Embryonic facial prominence (tissue), 1 donor: ENCODE data around the gene SLC4A7.
"Not testable (repeated sequence)": the region's sequence is repeated elsewhere in the genome, so short reads cannot be mapped to it uniquely, and the experiment has no call there.

Experiments
- DNase-seq: peaks from one replicate; pipeline ENCODE4 v3.0.0-alpha.2; 2016; ENCODE audit errors: extremely low spot score

Gene SLC4A7

DNA sequence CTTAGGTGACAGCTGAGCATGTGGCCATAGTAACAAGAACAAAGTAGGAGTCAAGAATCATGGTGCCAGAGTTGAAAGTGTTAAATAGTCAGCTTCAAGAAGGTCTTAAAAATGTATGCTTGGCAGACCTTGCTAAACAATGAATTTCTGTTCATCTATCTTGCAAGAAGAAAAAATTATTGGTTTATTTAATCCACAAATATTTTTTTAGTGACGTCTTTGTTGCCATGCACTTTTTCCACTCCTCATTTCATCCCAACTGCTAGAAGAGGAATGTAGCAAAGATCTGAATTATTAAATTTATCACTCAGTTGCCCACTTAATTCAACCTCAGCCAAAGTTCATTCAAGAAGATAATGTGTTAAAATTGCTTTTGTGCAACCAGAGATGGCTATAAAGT is 3.2 kb upstream of the SLC4A7 start:
- no peak for DNase-seq

GRCh38 chr3:27486336-27486735 is 2.2 kb upstream of the SLC4A7 start:
- no peak for DNase-seq

DNA sequence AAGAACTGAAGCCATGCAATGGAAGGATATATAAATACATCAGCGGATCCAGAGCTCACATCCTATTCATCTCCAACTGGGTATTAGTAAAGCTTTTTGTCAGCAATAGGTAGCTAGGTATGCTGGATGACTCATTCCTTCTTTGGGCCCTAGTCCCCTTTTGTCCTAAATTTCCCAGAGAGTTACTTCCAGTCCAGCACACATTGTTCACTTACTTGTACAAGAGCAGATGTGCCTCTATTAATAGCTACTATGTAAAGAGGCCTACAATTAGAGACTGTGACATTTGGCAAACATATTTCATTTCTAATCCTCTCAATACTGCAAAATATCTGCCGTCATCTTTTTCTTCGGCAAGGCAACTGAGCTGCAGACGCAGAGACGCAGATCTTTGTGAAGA is 1.7 kb upstream of the SLC4A7 start:
- no peak for DNase-seq

DNA sequence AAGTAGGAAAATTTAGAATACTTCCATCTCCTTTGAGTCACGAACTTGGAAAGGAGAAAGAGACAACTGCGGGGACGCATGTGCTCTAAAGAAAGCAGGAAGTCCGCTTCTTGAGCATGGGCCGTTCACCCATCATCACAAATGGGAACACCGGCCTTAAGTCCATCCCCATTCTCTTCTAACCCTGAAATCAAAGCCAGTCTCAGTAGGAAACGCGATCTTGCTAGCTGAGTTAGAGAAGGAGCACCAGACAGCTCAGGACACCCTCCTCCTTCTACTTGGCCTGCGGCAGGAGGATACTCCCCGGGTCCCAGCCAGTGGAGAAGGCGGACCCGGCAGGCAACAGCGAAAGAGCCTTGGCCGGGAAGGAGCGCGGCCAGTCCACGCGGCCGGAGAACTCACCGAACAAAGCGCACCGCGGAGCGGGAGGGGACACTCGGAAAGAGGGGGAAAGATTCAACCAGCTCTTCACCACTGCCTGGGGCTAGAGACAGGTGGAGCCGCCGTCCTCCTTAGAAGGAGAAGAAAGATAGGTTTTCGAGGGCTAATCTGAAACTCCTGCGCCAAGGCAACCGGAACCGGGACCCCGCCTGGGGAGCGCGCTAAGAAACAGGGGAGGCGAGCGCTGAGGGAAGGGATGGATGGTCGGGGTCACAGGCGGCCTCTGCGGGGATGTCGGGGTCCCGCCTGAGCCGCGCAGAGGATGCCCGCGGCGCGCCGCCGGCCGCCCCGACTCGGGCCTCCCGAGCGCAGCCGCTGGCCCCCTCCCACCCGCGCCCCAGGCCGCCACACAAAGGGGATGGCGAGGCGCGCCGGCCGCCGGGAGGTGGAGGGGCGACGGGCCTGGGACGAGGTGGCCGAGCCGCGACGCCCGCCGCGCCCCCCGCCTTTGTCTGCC is 818 bp downstream of the SLC4A7 start:
- no peak for DNase-seq

DNA sequence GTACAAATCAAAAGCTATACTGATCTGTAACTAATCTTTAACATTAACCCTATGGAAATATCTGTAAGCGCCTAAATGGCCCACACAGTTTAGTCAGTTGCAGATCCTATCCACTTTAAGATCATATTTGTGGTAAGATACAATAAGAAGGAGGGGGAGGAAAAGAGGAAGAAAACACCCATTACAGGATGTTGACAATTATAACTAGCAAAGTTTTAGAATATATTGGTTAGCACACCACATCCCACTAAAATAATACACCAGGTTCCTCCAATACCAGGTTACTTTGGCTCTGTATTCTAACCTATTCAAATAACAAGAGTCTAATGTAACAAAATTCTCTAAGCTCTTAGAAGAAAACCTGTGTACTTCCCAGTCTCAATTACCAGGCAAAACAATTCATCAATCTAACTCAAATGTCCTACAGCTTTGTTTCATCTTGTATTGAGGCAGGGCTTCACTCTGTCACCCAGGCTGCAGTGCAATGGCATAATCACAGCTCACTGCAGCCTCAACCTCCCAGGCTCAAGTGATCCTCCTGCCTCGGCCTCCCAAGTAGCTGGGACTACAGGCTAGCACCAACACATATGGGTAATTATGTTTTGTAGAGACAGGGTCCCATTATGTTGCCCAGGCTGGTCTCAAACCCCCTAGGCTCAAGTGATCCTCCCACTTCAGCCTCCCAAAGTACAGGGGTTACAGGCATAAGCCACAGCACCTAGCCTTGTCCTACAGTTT is 4.2 kb downstream of the SLC4A7 start:
- no peak for DNase-seq

- DNase-seq: no peak
Observed at GRCh38 chr3:27471923-27472550, 12.1 kb downstream of the SLC4A7 start.

- DNase-seq: no peak
Observed at GRCh38 chr3:27468283-27468886, 15.8 kb downstream of the SLC4A7 start.

GRCh38 chr3:27467545-27467944 is 16.6 kb downstream of the SLC4A7 start:
- DNase-seq: no peak

DNA sequence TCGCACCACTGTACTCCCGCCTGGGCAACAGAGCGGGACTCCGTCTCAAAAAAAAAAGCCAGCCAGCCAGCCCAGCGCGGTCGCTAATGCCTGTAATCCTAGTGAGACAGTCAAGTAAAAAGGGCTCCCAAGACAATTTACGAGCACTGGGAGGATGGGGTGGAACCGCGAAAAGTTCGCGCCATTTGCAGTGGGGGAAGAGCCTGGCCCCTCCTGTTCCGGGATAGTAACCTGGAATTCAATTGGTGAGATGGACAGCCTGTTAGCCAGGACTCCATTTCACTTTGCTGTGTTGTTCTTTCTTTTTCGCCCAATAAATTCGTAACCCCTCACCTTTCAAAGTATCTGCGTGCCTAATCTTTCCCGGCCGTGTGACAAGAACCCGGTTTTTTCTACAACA is 19.5 kb downstream of the SLC4A7 start:
- no peak for DNase-seq

DNA sequence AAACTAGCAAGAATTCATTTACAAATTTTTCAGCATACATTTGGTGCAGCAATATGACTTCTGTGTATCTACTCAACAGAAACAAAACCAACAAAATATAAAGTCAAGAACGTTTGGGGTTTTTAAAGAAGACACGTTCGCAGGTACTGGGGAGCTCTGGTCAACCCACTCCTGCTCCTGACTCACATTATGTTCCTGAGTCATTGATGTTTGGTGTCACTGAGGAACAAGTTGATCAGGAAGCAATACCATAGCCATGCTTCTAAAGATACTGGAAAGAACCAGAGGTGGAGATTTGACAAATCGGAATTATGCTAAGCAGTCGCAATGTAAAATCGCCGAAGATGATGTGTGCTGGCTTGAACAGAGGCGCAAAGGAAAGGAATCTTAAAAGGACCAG is 22.0 kb downstream of the SLC4A7 start:
- no peak for DNase-seq

DNA sequence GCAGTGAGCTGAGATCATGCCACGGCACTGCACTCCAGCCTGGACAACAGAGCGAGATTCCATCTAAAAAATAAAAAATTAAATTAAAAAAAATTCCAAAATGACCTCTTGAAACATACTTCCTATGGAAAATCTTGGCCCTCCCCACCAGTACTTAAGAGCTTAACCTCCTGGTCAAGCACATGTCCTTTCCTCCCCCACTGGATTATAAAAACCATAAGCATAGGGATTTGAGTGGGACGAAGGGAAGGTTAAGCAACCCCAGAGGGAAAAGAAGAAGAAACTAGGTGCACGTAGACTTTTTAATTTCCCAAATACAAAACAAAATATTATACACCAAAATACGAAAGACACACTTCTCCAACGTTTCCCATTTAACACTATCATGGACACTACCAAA is 25.3 kb downstream of the SLC4A7 start:
- DNase-seq: no peak

DNA sequence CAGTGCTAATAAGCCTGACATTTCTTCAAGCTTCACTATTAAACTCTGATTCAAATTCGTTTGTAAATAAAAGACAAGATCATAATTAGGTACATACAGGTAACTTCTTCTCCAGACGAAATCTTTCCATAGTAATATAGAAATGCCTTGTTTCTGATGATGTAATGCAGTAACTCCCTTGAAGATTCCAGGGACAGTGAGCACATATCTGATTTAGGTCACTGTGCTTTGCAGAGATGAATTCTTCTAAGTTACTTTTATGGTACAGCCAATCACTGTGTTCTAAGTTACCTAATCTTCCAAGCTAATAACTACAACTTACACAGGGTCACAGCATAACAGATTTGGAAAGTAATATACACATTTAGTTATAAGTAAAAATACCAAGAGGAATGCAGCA is 27.6 kb downstream of the SLC4A7 start:
- DNase-seq: no peak

GRCh38 chr3:27454914-27455313 is 29.3 kb downstream of the SLC4A7 start:
- DNase-seq: no peak

DNA sequence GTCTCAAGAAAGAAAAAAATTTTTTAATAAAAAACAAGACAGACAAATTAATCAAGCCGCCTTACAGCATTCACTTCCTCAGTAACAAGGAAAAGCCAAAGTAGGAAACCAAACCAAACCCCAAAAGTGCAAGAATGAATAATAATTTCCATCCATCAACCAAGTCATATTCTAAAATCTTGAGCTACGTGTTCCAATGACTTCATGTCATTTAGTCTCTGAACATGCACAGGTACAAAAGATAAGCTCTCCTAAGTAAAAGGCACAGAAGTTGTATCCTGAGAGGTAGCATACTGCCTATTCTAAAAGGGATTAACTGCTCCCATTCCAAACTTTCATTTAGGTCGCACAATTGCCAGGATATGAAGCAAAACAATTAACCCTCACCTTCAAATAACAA is 29.7 kb downstream of the SLC4A7 start:
- DNase-seq: no peak

- no peak for DNase-seq
Observed at GRCh38 chr3:27452368-27453090, 31.7 kb downstream of the SLC4A7 start.

DNA sequence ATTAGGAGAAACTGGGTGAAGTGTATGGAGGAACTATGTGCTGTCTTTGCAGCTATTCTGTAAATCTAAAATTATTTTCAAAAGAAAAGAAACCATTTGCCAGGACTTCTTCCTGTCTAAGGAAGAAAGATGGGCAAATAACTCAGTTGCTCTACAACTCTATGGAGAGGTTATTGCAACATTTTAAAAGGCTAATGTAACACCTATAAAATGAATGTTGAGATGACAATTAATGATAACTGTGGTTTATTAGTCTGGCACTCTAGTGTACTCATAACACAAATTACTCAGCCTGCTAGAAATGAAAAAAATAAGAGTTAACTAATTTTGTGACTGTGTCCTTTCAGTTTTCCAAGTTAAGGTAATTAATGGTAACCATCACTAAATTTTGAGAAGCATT is 32.3 kb downstream of the SLC4A7 start:
- no peak for DNase-seq

- no peak for DNase-seq
Observed at GRCh38 chr3:27451251-27451650, 32.9 kb downstream of the SLC4A7 start.

DNA sequence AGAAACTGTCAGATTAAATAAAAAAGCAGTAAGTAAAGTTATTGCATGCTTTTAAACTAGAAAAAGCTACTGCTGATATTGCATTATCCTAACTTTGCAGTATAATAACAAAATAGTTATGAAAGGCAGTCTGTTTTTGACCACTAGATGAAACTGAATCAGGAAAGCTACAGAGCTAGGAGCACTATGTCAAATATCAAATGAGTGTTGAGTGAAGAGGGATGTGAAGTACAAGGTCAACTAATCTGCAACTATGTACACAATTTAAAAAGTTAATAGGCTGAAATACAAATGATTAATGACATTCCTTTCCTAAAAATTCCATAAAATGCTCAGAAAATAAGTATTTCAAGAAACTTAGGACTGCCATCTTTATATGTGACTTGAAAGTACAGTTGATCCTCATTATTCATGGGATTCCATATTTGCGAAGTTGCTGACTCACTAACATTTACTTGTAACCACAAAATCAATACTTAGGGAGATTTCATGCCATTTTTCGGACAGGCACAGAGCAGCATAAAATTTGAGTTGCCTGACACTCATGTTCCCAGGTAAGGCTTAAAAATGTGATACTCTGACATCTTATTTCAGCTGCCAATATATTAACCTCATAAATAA is 34.5 kb downstream of the SLC4A7 start:
- DNase-seq: no peak

DNA sequence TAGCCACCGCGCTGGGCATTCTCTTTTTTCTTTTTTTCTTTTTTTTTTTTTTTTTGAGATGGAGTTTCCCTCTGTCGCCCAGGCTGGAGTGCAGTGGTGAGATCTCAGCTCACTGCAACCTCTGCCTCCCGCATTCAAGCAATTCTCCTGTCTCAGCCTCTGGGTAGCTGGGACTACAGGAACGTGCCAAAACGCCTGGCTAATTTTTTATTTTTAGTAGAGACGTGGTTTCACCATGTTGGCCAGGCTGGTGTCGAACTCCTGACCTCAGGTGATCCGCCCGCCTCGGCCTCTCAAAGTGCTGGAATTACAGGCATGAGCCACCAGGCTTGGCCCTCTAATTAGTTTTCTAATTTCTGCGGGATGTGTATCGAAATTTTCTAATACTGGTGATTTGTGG is 41.2 kb downstream of the SLC4A7 start:
- DNase-seq: not testable (repeated sequence)

- DNase-seq: not testable (repeated sequence)
Observed at GRCh38 chr3:27438352-27438751, 45.8 kb downstream of the SLC4A7 start.

- DNase-seq: peak; percentile 11
Observed at GRCh38 chr3:27431116-27431515, 53.1 kb downstream of the SLC4A7 start.
